GM13977 (cell line): ENCODE data around the gene SH3TC1.

Source experiments
- DNase-seq: peaks from one replicate; pipeline ENCODE4 v3.0.0; 2012; ENCODE audit warnings: low spot score
- in situ Hi-C: fragments of 300-500 bp; cut with MboI; formaldehyde crosslinking; loops from one replicate; pipeline ENCODE4 v1.12.0; 2022; ENCODE audit warnings: low sequenced_read_pairs, low pct_unique_long_range_greater_than_20kb, mixed read lengths, inconsistent platforms; ENCODE audit not compliant: unreplicated experiment
- TF ChIP-seq, protein P1 (sequence below): IDR thresholded peaks from 2 replicates; pipeline ENCODE4 v1.5.1; 2012; ENCODE audit warnings: mild to moderate bottlenecking, control low read depth; ENCODE audit not compliant: insufficient read depth; ENCODE audit errors: extremely low read depth, missing control alignments

SH3TC1 gene

DNA sequence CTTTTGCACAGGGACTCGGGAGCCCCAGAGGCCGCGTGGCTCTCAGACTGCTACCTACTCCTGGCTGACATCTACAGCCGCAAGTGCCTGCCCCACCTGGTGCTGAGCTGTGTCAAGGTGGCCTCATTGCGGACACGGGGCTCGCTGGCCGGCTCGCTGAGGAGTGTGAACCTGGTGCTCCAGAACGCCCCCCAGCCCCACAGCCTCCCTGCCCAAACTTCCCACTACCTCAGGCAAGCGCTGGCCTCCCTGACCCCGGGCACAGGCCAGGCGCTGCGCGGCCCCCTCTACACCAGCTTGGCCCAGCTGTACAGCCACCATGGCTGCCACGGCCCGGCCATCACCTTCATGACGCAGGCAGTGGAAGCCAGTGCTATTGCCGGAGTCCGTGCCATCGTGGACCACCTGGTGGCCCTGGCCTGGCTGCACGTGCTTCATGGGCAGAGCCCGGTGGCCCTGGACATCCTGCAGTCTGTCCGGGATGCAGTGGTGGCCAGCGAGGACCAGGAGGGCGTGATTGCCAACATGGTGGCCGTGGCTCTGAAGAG is 28.8 kb downstream of the SH3TC1 start:
- no peak for DNase-seq
- in situ Hi-C loops: no loop called here
- TF ChIP-seq, protein P1, sequence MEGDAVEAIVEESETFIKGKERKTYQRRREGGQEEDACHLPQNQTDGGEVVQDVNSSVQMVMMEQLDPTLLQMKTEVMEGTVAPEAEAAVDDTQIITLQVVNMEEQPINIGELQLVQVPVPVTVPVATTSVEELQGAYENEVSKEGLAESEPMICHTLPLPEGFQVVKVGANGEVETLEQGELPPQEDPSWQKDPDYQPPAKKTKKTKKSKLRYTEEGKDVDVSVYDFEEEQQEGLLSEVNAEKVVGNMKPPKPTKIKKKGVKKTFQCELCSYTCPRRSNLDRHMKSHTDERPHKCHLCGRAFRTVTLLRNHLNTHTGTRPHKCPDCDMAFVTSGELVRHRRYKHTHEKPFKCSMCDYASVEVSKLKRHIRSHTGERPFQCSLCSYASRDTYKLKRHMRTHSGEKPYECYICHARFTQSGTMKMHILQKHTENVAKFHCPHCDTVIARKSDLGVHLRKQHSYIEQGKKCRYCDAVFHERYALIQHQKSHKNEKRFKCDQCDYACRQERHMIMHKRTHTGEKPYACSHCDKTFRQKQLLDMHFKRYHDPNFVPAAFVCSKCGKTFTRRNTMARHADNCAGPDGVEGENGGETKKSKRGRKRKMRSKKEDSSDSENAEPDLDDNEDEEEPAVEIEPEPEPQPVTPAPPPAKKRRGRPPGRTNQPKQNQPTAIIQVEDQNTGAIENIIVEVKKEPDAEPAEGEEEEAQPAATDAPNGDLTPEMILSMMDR: no peak

- in situ Hi-C loops: no loop called here
- DNase-seq: peak; percentile 82
Measured at GRCh38 chr4:8228319-8229250, 29.5 kb downstream of the SH3TC1 start.

DNA sequence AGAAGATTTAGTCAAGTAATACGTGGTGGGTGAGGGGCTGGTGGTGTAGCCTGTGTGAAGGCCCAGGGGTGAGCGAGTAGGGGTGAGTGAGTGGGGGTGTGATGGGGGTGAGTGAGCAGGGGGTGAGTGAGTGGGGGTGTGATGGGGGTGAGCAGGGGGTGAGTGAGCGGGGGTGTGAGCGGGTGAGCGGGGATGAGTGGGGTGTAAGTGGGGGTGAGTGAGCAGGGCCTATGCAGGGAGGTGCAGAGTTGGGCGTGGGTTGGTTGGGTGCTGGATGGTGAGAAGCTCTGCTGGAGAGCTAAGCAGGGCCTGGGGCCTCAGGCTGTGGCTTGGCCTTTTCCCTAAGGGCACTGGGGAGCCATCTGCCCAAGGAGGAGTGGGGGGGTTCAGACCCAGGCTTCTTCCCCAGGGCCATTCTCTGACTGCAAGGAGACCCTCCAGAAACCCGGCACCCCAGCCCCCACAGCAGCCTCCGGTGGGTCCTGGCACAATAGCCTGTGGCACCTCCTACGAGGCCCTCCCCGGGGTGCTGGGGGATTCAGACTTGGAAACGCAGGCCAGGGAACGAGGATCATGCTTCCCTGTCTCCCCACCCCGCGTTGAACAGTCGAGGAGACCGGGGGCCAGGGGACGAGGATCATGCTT is 30.4 kb downstream of the SH3TC1 start:
- in situ Hi-C loops: no loop called here
- no peak for DNase-seq
- TF ChIP-seq, protein P1: no peak

More at GRCh38 chr4:8228319-8229250, 29.5 kb downstream of the SH3TC1 start:
- TF ChIP-seq, protein P1: no peak

DNA sequence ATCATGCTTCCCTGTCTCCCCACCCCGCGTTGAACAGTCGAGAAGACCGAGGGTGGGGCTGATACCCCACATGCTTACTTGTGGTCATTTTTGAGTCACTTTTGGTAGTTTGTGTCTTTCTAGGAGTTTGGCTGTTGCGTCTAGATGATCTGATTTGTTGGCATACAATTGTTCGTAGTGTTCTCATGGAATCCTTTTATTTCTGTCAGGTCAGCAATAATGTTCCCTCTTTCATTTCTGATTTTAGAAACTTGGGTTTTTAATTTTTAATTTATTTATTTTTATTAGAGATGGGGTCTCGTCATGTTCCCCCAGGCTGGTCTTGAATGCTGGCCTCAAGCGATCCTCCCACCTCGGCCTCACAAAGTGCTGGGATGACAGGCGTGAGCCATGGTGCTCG is 30.9 kb downstream of the SH3TC1 start:
- in situ Hi-C loops: no loop called here
- no peak for DNase-seq
- TF ChIP-seq, protein P1: no peak

DNA sequence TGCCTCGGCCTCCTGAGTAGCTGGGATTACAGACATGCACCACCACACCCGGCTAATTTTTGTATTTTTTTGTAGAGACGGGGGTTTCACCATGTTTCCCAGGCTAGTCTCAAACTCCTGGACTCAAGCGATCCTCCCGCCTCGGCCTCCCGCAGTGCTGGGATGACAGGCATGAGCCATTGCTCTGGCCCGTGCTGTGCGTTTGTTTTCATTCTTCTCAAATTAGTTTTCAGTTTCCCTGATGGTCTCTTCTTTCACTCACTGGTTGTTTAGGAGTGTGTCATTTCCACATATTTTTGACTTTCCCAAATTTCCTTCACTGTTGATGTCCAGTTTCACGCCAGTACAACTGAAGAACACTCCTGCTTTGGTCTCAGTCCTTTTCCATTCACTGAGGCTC is 31.8 kb downstream of the SH3TC1 start:
- no peak for DNase-seq
- TF ChIP-seq, protein P1: no peak
- in situ Hi-C loops: no loop called here

- TF ChIP-seq, protein P1: no peak
- DNase-seq: no peak
- in situ Hi-C loops: no loop called here
Measured at GRCh38 chr4:8231551-8232049, 32.5 kb downstream of the SH3TC1 start.
